ENCODE measurements around the gene OCLN. TPM values are rescaled to one million over a fixed set of nuclear protein-coding genes. Genes with fewer than 3 reads are reported as not detected.

OCLN gene
- total and polyA plus RNA-seq, 9 of the 15 experiments (the other 6 are each of a cell fraction or from before 2014, with no cell fraction given), result 0.05 to 0.29 (median 0.15) TPM

- no peak for FAIRE-seq
- intact Hi-C loops (cut with micrococcal nuclease), result no loop called here
These were observed 16.6 kb downstream of the OCLN start for GRCh38 chr5:69509212-69509611.

More at GRCh38 chr5:69509212-69509611, 16.6 kb downstream of the OCLN start:
- no peaks in the 10 kb centered on the region for H3K79me2 ChIP-seq (ENCODE audit: control insufficient read depth, insufficient read depth, low read length)
- BruUV-seq (replicated peaks), result no TSS peak
- no peaks in the 10 kb centered on the region; a peak in 1 of 5 replicates for H3K4me1 ChIP-seq (replicated peaks in 1 of 2; ENCODE audit: control insufficient read depth in 2 of 2, insufficient read depth in 2 of 2, low read length in 2 of 2)
- H2AFZ ChIP-seq (ENCODE audit: low read depth, low read length), result no peak overlapping the region
- peaks cover 3% of the 10 kb centered on the region for H3K9me1 ChIP-seq (ENCODE audit: control insufficient read depth, insufficient read depth, low read length)
- 21% methylated on average over 6 of the region's 6 CpGs for WGBS (ENCODE audit: insufficient coverage, low coverage, missing lambda C conversion rate)
- no peaks in the 10 kb centered on the region; the same call in 1 of the 2 replicates for H4K20me1 ChIP-seq (replicated peaks; ENCODE audit: control insufficient read depth, insufficient read depth, low read length)
- no peak overlapping the region for H3K9ac ChIP-seq (ENCODE audit: insufficient read depth in 1 of 2, low read depth in 2 of 2, low read length in 2 of 2)
- in situ Hi-C loops (cut with MboI), result no loop called here
- no peak overlapping the region for H3K4me2 ChIP-seq (ENCODE audit: insufficient read depth, low read length)
- CTCF ChIA-PET (ENCODE audit: low intra/inter-chr PET ratio), result no interaction called here
- TF ChIP-seq PRMT5 (CRISPR knock-in tag; IDR thresholded peaks at IDR 0.05) (no peak), CTCF (IDR thresholded peaks at IDR 0.05 in 2 of 3, conservative IDR thresholded peaks at IDR 0.05 in 1 of 3; ENCODE audit: insufficient read depth in 2 of 3, low read depth in 1 of 3, low read length in 3 of 3) (no peak), SMAD2 (IDR thresholded peaks at IDR 0.05; ENCODE audit: low read depth, low read length) (no peak), SPI1 (IDR thresholded peaks at IDR 0.05; ENCODE audit: borderline replicate concordance, low read depth, low read length) (peak; percentile 62; the same call in 1 of the 2 replicates), DLX4 (CRISPR knock-in tag; IDR thresholded peaks at IDR 0.05) (no peak), THAP7 (CRISPR knock-in tag; IDR thresholded peaks at IDR 0.05) (no peak), ZNF23 (CRISPR knock-in tag; IDR thresholded peaks at IDR 0.05) (no peak)
- no peak overlapping the region for H3K27ac ChIP-seq (ENCODE audit: extremely low read depth, low read depth, low read length)
- H3K9me3 ChIP-seq (replicated peaks; ENCODE audit: control insufficient read depth, insufficient read depth, low read depth, low read length), result no peaks in the 10 kb centered on the region
- DNase-seq (ENCODE audit: extremely low read depth in 1 of 4, low spot score in 3 of 4) (no peak), ATAC-seq (peak; percentile 51; the same call in 1 of the 3 replicates)
- no peaks in the 10 kb centered on the region for H3K36me3 ChIP-seq (ENCODE audit: control insufficient read depth, insufficient read depth, low read length)
- no peak overlapping the region for H3K4me3 ChIP-seq
- peaks cover 3 to 5% of the 10 kb centered on the region in 2 experiments; a peak in 2 of 5 replicates for H3K27me3 ChIP-seq (ENCODE audit: control insufficient read depth in 2 of 2, insufficient read depth in 2 of 2, low read length in 2 of 2)
- POLR2A ChIA-PET, result no interaction called here

Data from K562 (cell line).